Tibial nerve (tissue), 4 donors: ENCODE measurements around the gene STK4.

ENCODE experiments used
- CTCF ChIP-seq, 5 experiments: fragments of 200-600 bp in 3 of 5; fragments of 450-650 bp in 2 of 5; sonication (generic) in 3 of 5; IDR thresholded peaks; one replicate each; pipeline ENCODE4 v1.5.1; 2016 to 2019; ENCODE audit warnings: antibody characterized with exemption in 5 of 5, mild to moderate bottlenecking in 3 of 5, moderate library complexity in 2 of 5
- EP300 ChIP-seq, 2 donors: sonication (generic); formaldehyde crosslinking; IDR thresholded peaks; one replicate each; pipeline ENCODE4 v1.6.1; 2017; ENCODE audit warnings: antibody characterized with exemption in 2 of 2, mild to moderate bottlenecking in 1 of 2
- POLR2A ChIP-seq, 2 donors: fragments of 450-650 bp; IDR thresholded peaks; one replicate each; pipeline ENCODE4 v1.6.1; 2017; ENCODE audit warnings: antibody characterized with exemption in 2 of 2, mild to moderate bottlenecking in 2 of 2, moderate library complexity in 2 of 2

- TF ChIP-seq CTCF (IDR thresholded peaks at IDR 0.05), result no peak
- no peak for TF ChIP-seq POLR2A (IDR thresholded peaks at IDR 0.05)
- no peak for TF ChIP-seq EP300 (IDR thresholded peaks at IDR 0.05)
Measured at GRCh38 chr20:45124365-45124764, 158.1 kb downstream of the STK4 start, which contains the start of gene WFDC12.
